Gastroesophageal sphincter (tissue), 4 donors: ENCODE measurements around the gene OVOL2. TPM values are rescaled to one million over a fixed set of nuclear protein-coding genes. Genes with fewer than 3 reads are reported as not detected.

Source experiments
- ATAC-seq: fragments of 150-250 bp; one replicate; pipeline ENCODE4 v1.9.1; 2016; ENCODE audit warnings: mild to moderate bottlenecking, moderate library complexity
- H3K27ac ChIP-seq, 4 donors: fragments of 200-600 bp; sonication (generic) in 3 of 4; 1 replicate in 3 of 4; 2 replicates in 1 of 4; pipeline ENCODE4 v1.5.1; 2016 to 2019
- H3K27me3 ChIP-seq: fragments of 200-600 bp; sonication (generic); one replicate; pipeline ENCODE4 v1.5.1; 2019
- H3K36me3 ChIP-seq, 2 donors: fragments of 200-600 bp; sonication (generic); one replicate each; pipeline ENCODE4 v1.5.1; 2019; ENCODE audit warnings: control low read depth in 1 of 2
- H3K4me1 ChIP-seq, 3 donors: fragments of 200-600 bp; sonication (generic); 1 replicate in 2 of 3; 2 replicates in 1 of 3; pipeline ENCODE4 v1.5.1; 2016 to 2019; ENCODE audit warnings: control low read depth in 2 of 3
- H3K4me3 ChIP-seq, 2 donors: fragments of 200-600 bp; sonication (generic); one replicate each; pipeline ENCODE4 v1.5.1; 2019; ENCODE audit warnings: mild to moderate bottlenecking in 1 of 2, moderate library complexity in 1 of 2
- H3K9me3 ChIP-seq, 3 donors: fragments of 200-600 bp; sonication (generic); one replicate each; pipeline ENCODE4 v1.5.1; 2017 to 2019; ENCODE audit warnings: control low read depth in 2 of 3
- CTCF ChIP-seq, 4 experiments: fragments of 200-600 bp in 2 of 4; fragments of 450-650 bp in 2 of 4; sonication (generic) in 1 of 4; IDR thresholded peaks; one replicate each; pipeline ENCODE4 v1.5.1; 2017 to 2019; ENCODE audit warnings: antibody characterized with exemption in 4 of 4, mild to moderate bottlenecking in 2 of 4, moderate library complexity in 2 of 4
- EP300 ChIP-seq: sonication (generic); formaldehyde crosslinking; IDR thresholded peaks from one replicate; pipeline ENCODE4 v1.6.1; 2017; ENCODE audit warnings: antibody characterized with exemption, mild to moderate bottlenecking
- POLR2A ChIP-seq, 2 donors: fragments of 450-650 bp; IDR thresholded peaks; one replicate each; pipeline ENCODE4 v1.6.1; 2017; ENCODE audit warnings: antibody characterized with exemption in 2 of 2, mild to moderate bottlenecking in 2 of 2, moderate library complexity in 1 of 2
- POLR2AphosphoS5 ChIP-seq: sonication (generic); formaldehyde crosslinking; IDR thresholded peaks from one replicate; pipeline ENCODE4 v1.6.1; 2017; ENCODE audit warnings: antibody characterized with exemption
- WGBS, 2 donors: methylation state at CpG; one replicate each; pipeline ENCODE4 v1.1.5; 2018; ENCODE audit warnings: low coverage in 1 of 2; 5-methylcytosine and 5-hydroxymethylcytosine counted together
- total RNA-seq, 4 donors: library from RNA; depleted of rRNA; stranded (reverse); fragments of >200 nt; gene quantifications; one replicate each; pipeline ENCODE4 v1.1.0, GENCODE V29; 2016

The OVOL2 gene
- total RNA-seq, 4 donors from 2014 or later = 0.69 TPM; not detected in 3

GRCh38 chr20:18048176-18048575, 9.5 kb downstream of the OVOL2 start:
- H3K9me3 ChIP-seq = peaks cover 0 to 9% (median 0%) of the 10 kb centered on the region in 3 donors
- no peak for TF ChIP-seq POLR2AphosphoS5
- no peak for TF ChIP-seq EP300
- no peak for TF ChIP-seq CTCF (IDR thresholded peaks at IDR 0.05)
- no peak for TF ChIP-seq POLR2A (IDR thresholded peaks at IDR 0.05)
- no peaks in the 10 kb centered on the region for H3K4me1 ChIP-seq
- no peak for ATAC-seq
- 67 to 81% methylated on average over 1 to 5 of the region's 5 CpGs for WGBS, 2 donors
- no peaks in the 10 kb centered on the region for H3K36me3 ChIP-seq
- H3K27ac ChIP-seq = no peak overlapping the region
- H3K27me3 ChIP-seq = peaks cover 37% of the 10 kb centered on the region
- H3K4me3 ChIP-seq = no peak overlapping the region

DNA sequence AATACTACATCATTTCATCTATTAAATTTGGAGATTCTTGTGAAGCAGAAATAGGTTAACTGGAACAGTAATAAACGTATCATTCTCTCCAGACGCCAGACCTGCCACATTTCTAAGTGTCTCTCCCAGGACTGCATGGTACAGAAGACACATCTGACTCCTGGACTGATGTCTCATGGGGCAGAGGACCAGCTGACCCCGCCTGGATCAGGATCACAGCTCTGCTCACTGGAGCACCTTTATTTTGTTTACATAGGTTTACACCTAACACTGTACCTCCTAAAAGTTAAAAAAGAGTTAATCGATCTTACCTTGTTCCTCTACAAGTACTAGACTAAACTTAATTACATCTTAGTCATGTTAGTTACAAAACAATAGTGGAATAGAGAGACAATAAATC, 11.2 kb downstream of the OVOL2 start:
- no peaks in the 10 kb centered on the region for H3K4me1 ChIP-seq
- peaks cover 0 to 20% (median 0%) of the 10 kb centered on the region in 3 donors for H3K9me3 ChIP-seq
- no peak for ATAC-seq
- no peak overlapping the region for H3K27ac ChIP-seq
- H3K36me3 ChIP-seq = no peaks in the 10 kb centered on the region
- no peak overlapping the region for H3K4me3 ChIP-seq
- TF ChIP-seq CTCF (IDR thresholded peaks at IDR 0.05) = no peak
- TF ChIP-seq EP300 = no peak
- no peak for TF ChIP-seq POLR2A (IDR thresholded peaks at IDR 0.05)
- TF ChIP-seq POLR2AphosphoS5 = no peak
- H3K27me3 ChIP-seq = peaks cover 40% of the 10 kb centered on the region
- WGBS, 2 donors = 74 to 91% methylated on average over 3 to 4 of the region's 4 CpGs

- Histone ChIP-seq H3K4me3 (no peak overlapping the region), H3K27ac (no peak overlapping the region), H3K27me3 (peaks cover 48% of the 10 kb centered on the region), H3K36me3 (no peaks in the 10 kb centered on the region), H3K4me1 (no peaks in the 10 kb centered on the region), H3K9me3 (peaks cover 0 to 20% (median 0%) of the 10 kb centered on the region in 3 donors)
- 73% methylated on average over 3 of the region's 9 CpGs; no CpG with 5 or more reads in 1 of the 2 donors for WGBS, 2 donors
- no peak for TF ChIP-seq POLR2A (IDR thresholded peaks at IDR 0.05)
- no peak for ATAC-seq
Observed at GRCh38 chr20:18042229-18042628, 15.5 kb downstream of the OVOL2 start.

DNA sequence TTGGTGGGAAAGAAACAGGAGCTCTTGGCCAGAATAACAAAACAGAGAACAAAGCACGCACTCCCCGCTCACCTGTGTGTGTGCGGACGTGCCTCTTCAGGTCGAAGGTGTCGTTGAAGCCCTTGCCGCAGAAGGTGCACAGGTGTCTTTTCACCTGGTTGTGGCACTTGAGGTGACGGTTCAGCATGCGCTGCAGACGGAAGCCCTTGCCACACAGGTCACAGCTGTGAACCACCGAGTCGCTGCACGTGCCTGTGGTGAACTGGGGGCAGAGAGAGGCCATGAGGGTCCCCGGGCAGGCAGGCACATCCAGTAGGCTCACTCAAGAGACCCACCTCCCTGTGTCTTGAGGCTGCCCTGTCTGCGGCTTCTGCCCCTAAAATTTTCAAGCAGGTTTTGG, 16.3 kb downstream of the OVOL2 start:
- peaks cover 0 to 20% (median 0%) of the 10 kb centered on the region in 3 donors for H3K9me3 ChIP-seq
- no peaks in the 10 kb centered on the region for H3K4me1 ChIP-seq
- ATAC-seq = no peak
- no peaks in the 10 kb centered on the region for H3K36me3 ChIP-seq
- 87% methylated on average over 7 of the region's 15 CpGs; no CpG with 5 or more reads in 1 of the 2 donors for WGBS, 2 donors
- TF ChIP-seq POLR2AphosphoS5 (no peak), POLR2A (IDR thresholded peaks at IDR 0.05) (no peak), EP300 (no peak), CTCF (IDR thresholded peaks at IDR 0.05) (no peak)
- H3K4me3 ChIP-seq = no peak overlapping the region
- H3K27ac ChIP-seq = no peak overlapping the region
- peaks cover 48% of the 10 kb centered on the region for H3K27me3 ChIP-seq

- Histone ChIP-seq H3K4me1 (no peaks in the 10 kb centered on the region), H3K9me3 (peaks cover 0 to 19% (median 0%) of the 10 kb centered on the region in 3 donors), H3K27ac (no peak overlapping the region), H3K4me3 (no peak overlapping the region), H3K27me3 (peaks cover 39% of the 10 kb centered on the region), H3K36me3 (no peaks in the 10 kb centered on the region)
- WGBS, 2 donors = 79 to 84% methylated on average over 4 to 5 of the region's 5 CpGs
- ATAC-seq = no peak
- TF ChIP-seq EP300 (no peak), POLR2A (IDR thresholded peaks at IDR 0.05) (no peak), CTCF (IDR thresholded peaks at IDR 0.05) (no peak), POLR2AphosphoS5 (no peak)
Observed at GRCh38 chr20:18039063-18039462, 18.7 kb downstream of the OVOL2 start.
